C1 segment of cervical spinal cord (tissue), 14 donors: Measurements from ENCODE around the gene CFAP70.

ENCODE experiments used
- DNase-seq, 14 donors: peaks; one replicate each; lab custom pipeline; 2025; lab: John Stamatoyannopoulos, UW

CFAP70 gene

GRCh38 chr10:73217628-73218027 lies 141.0 kb downstream of the CFAP70 start:
- DNase-seq: no peak

- no peak for DNase-seq
These were observed 142.9 kb downstream of the CFAP70 start for GRCh38 chr10:73215749-73216148.

- no peak for DNase-seq
These were observed 147.4 kb downstream of the CFAP70 start for GRCh38 chr10:73211106-73211811.

- no peak for DNase-seq
These were observed 148.1 kb downstream of the CFAP70 start for GRCh38 chr10:73210395-73211105.

GRCh38 chr10:73209705-73210104 lies 149.0 kb downstream of the CFAP70 start:
- no peak for DNase-seq

GRCh38 chr10:73207883-73208282 lies 150.8 kb downstream of the CFAP70 start:
- DNase-seq: no peak

GRCh38 chr10:73206385-73206784 lies 152.3 kb downstream of the CFAP70 start:
- no peak for DNase-seq

GRCh38 chr10:73205890-73206289 lies 152.8 kb downstream of the CFAP70 start:
- no peak for DNase-seq

GRCh38 chr10:73205081-73205480 lies 153.6 kb downstream of the CFAP70 start:
- DNase-seq: no peak
